GM12865 (cell line): ENCODE results near the gene CBR1.

ENCODE experiments used
- DNase-seq: peaks from one replicate; pipeline ENCODE4 v3.0.0; 2010; ENCODE audit warnings: low read depth
- H3K4me3 ChIP-seq: 2 replicates; pipeline ENCODE4 v1.5.1; 2011; ENCODE audit warnings: mild to moderate bottlenecking, low read depth, low read length, control low read depth
- TF ChIP-seq, protein P1 (sequence below): IDR thresholded peaks from 2 replicates; pipeline ENCODE4 v1.5.1; 2011; ENCODE audit warnings: low read length, control low read depth, low read depth, inconsistent platforms; ENCODE audit not compliant: insufficient read depth; ENCODE audit errors: missing control alignments

CBR1 gene

DNA sequence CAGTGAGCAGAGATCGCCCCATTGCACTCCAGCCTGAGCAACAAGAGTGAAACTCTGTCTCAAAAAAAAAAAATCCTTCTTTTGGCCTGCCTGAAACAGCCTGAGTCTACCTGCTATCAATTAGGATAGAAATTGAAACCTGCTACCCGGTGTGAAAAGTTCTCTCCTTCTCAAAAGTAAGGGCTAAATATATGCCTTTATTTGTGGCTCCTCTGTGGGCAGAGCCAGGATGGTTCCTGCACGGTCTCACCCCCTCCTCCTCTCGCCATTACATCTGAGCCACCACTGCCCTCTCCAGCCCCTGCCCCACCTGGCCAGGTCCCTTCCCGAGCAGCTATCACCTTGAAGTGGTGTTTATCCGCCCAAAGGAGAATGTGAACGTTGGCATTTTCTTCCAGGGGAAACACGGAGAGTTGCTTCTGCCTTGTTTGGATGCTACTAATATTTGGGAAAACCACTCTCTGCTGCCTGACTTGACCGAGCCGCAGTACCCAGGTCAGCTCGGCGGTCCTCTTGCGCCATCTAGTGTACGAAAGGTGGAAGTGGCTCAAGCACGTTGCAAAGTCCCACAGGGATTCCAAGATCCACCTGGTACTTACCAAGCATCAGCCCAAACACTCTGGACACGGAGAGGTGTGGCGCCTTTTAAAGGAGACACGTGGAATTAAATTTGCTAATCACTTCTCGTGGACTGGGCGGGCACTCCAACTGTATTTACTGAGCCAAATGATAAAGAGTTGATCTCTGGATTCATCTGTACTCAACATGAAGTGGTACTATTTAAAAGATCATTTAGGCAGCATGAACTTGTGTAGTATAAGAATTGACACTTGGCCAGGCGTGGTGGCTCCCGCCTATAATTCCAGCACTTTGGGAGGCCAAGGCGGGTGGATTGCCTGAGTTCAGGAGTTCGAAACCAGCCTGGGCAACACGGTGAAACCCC, 41.4 kb upstream of the CBR1 start:
- no peak overlapping the region for H3K4me3 ChIP-seq
- TF ChIP-seq, protein P1, sequence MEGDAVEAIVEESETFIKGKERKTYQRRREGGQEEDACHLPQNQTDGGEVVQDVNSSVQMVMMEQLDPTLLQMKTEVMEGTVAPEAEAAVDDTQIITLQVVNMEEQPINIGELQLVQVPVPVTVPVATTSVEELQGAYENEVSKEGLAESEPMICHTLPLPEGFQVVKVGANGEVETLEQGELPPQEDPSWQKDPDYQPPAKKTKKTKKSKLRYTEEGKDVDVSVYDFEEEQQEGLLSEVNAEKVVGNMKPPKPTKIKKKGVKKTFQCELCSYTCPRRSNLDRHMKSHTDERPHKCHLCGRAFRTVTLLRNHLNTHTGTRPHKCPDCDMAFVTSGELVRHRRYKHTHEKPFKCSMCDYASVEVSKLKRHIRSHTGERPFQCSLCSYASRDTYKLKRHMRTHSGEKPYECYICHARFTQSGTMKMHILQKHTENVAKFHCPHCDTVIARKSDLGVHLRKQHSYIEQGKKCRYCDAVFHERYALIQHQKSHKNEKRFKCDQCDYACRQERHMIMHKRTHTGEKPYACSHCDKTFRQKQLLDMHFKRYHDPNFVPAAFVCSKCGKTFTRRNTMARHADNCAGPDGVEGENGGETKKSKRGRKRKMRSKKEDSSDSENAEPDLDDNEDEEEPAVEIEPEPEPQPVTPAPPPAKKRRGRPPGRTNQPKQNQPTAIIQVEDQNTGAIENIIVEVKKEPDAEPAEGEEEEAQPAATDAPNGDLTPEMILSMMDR: peak; percentile 96
- peak; percentile 73 for DNase-seq

DNA sequence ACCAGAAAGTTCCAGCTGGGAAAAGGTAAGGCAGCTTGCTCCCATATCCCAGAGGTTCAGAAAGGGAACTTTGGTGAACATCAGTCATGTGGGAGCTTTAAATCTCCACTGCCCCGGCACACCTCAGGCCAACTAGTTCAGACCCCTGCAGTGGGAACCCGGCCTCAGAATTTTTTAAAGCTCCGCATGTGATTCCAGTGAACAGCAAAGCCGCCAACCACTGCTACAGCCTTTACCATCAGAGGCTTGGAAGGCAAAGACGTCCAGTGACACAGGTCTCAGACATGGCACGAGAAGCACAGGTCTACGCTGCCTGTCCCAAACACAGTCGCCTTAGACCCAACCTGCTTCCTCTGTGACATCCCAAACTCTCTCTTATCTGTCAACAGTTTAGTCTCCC, 40.5 kb upstream of the CBR1 start:
- TF ChIP-seq, protein P1: no peak
- no peak overlapping the region for H3K4me3 ChIP-seq

DNA sequence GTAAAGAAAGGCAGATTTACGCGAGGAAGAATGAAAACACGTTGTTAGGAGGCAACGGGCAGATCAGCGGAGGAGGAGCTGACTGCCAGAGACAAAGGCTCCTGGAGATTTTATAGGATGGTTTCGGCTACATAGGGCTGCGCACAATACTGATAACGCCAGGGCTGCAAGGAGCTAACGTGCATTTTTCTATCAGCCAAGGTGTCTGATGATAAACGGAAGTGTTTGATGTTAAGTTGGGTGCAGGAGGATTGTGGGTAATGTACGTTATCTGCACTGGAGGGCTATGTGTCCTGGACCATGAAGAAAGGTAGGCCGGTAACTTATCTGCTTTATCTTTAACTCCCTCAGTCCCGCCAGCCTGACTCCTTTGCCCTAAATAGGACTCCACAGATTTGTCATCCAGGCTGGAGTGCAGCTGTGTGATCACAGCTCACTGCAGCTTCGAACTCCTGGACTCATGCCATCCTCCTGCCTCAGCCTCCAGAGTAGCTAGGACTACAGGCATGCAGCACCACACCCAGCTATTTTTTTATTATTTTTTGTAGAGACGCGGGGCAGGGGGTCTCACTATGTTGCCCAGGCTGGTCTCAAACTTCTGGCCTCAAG, 39.1 kb upstream of the CBR1 start:
- TF ChIP-seq, protein P1: no peak
- no peak for DNase-seq
- no peak overlapping the region for H3K4me3 ChIP-seq

More for the DNA sequence above, 40.5 kb upstream of the CBR1 start:
- no peak for DNase-seq

DNA sequence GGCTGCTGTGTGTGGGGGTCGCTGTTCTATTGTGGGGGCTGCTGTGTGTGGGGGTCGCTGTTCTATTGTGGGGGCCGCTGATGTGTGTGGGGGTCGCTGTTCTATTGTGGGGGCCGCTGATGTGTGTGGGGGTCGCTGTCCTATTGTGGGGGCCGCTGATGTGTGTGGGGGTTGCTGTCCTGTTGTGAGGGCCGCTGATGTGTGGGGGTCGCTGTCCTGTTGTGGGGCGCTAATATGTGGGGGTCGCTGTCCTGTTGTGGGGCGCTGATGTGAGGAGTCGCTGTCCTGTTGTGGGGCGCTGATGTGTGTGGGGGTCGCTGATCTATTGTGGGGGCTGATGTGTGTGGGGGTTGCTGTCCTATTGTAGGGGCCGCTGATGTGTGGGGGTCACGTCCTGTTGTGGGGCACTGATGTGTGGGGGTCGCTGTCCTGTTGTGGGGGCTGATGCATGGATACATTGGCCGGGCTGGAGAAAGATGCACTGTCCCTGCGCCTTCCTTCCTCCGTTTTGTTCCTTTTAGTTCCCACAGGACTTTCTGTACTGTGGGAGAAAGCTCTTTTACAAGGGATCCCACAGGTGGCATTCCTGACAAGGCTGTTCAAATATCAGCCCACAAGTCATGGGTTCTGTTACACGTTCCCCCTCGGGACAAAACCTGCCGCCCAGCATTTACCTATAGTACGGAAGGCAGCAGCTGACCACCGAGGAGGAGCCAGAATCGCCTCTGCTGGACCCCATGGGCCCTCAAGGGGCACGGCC, 37.0 kb upstream of the CBR1 start:
- TF ChIP-seq, protein P1: no peak
- no peak for DNase-seq
- H3K4me3 ChIP-seq: no peak overlapping the region

DNA sequence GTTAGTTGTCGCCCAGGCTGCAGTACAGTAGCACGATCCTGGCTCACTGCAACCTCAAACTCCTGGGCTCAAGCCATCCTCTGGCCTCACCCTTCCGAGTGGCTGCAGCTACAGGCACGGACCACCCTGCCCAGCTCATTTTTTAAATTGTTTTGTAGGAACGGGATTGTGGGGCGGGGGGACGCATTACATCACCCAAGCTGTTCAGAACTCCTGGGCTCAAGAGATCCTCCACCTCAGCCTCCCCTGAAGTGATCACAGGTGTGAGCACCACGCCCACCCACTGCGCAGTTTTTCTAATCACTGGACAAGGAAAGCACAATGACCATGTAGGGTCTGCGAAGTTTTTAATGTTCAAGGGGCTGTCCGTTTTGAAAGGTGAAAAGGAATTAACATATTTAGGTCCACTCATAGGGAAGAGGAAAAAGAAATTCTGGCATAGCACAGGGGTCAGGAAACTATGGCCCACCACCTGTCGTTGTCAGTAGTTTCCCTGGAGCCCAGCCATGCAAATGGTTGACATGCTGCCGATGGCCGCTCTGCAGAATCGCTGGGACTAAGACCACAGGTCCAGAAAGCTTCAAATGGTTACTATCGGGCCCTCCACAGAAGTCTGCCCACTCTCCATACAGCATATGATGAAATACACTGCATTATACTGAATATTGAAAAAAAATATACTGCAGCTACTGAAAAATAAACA, 35.5 kb upstream of the CBR1 start:
- DNase-seq: no peak
- TF ChIP-seq, protein P1: no peak

DNA sequence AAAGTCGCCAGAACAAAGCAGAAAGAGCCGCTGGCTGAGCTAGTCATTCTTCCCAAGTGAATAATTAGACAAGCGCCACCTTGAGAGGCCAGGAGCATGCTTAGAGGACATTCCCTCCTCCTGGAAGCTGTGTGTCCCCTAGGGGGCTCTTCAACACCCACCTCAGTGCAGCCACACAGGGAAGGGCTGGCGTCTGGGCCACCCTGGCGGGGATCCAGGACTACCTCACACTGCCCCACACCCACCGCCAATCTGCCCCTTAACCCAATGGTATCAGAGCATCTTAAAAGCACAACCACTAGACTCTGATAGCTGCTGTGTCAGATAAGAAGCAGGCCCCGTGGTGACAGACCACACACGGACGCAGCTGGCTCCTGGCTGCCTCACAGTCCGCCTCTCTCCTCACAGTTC, 34.4 kb upstream of the CBR1 start:
- H3K4me3 ChIP-seq: no peak overlapping the region
- TF ChIP-seq, protein P1: no peak
- no peak for DNase-seq

More for the DNA sequence above, 35.5 kb upstream of the CBR1 start:
- H3K4me3 ChIP-seq: no peak overlapping the region
